IMR-90 (cell line): ENCODE results near the gene SERPINF2. TPM values are rescaled to one million over a fixed set of nuclear protein-coding genes. Genes with fewer than 3 reads are reported as not detected.

ENCODE experiments used
- BHLHE40 ChIP-seq: fragments of 150-350 bp; IDR thresholded peaks from 2 replicates; pipeline ENCODE4 v1.6.1; 2016; ENCODE audit warnings: mild to moderate bottlenecking, low read depth, low read length
- MAFK ChIP-seq: IDR thresholded peaks from 2 replicates; pipeline ENCODE4 v1.6.1; 2012; ENCODE audit warnings: low read depth, low read length, improper control_type of control experiment
- MAZ ChIP-seq: IDR thresholded peaks from 2 replicates; pipeline ENCODE4 v1.6.1; 2012; ENCODE audit warnings: low read depth, mild to moderate bottlenecking, low read length, improper control_type of control experiment, moderate library complexity, borderline replicate concordance
- RAD21 ChIP-seq: IDR thresholded peaks from 2 replicates; pipeline ENCODE4 v1.6.1; 2012; ENCODE audit warnings: low read length, improper control_type of control experiment
- SMC3 ChIP-seq: fragments of 150-350 bp; IDR thresholded peaks from 2 replicates; pipeline ENCODE4 v1.6.1; 2016; ENCODE audit warnings: low read depth, mild to moderate bottlenecking, antibody characterized with exemption, low read length, moderate library complexity
- polyA plus RNA-seq, 3 experiments: library from polyadenylated mRNA; depleted of rRNA; stranded (reverse); fragments of >200 nt; gene quantifications; 2 replicates each; pipeline ENCODE4 v1.2.3, GENCODE V29; 2012; ENCODE audit warnings: low replicate concordance in 1 of 3
- total RNA-seq: library from RNA; depleted of rRNA; stranded (reverse); fragments of >200 nt; gene quantifications from 2 replicates; pipeline ENCODE4 v1.2.3, GENCODE V29; 2012
- TF ChIP-seq, protein P1 (sequence below): fragments of 150-350 bp; IDR thresholded peaks from 2 replicates; pipeline ENCODE4 v1.6.1; 2017; ENCODE audit warnings: mild to moderate bottlenecking, antibody characterized with exemption, low read length, low read depth

Gene SERPINF2
- total and polyA plus RNA-seq, 2 of the 4 experiments (the other 2 are of a cell fraction), result not detected

DNA sequence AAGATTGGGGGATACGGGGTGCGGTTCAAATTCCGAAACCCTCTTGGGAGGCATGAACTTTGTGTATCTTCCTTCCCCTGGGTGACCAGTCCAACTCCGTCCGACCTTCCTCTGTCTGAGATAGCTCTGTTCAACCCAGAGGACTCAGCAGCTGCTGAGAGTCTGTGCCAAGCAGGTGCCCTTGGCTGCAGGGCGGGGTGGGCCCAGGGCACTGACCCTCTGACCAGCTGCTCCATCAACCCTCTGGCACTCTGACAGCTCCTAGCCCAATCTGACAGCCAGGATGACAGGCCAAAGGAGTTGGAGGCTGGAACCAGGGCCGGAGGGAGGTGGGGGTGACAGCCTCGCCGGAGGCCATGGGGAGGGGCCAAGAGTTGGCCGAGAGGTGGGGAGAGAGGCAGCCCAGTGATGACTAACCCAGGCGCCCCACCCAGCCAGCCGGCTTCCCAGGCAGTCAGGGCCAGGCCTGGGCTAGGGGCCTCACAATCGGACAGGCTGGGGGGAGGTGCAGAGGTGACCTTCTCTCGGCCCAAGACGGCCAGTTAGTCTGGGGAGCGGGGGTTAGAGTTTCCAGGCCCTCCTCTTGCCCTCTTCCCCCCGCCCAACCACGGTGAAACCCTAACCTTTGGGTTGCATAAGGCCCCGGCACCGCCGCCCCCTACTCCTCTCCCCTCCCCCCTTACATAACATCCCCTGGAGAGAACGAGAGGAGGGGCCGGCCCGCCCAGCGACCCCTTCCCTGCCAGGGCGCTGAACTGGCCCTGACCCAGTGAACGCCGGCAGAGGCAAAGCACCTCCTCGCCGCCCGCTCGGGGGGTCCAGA, 27.5 kb upstream of the SERPINF2 start (continued):
- TF ChIP-seq MAFK, result no peak
- TF ChIP-seq SMC3, result no peak
- no peak for TF ChIP-seq BHLHE40
- no peak for TF ChIP-seq RAD21
- TF ChIP-seq, protein P1, sequence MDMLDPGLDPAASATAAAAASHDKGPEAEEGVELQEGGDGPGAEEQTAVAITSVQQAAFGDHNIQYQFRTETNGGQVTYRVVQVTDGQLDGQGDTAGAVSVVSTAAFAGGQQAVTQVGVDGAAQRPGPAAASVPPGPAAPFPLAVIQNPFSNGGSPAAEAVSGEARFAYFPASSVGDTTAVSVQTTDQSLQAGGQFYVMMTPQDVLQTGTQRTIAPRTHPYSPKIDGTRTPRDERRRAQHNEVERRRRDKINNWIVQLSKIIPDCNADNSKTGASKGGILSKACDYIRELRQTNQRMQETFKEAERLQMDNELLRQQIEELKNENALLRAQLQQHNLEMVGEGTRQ, result no peak
- TF ChIP-seq MAZ, result peak; percentile 85
